DMS79 treated with DMSO at 0.1 percent for 48 hours (cell line): ENCODE measurements around the gene ARHGEF2.

ENCODE experiments used
- DNase-seq: peaks from one replicate; lab custom pipeline; 2025; lab: John Stamatoyannopoulos, UW

ARHGEF2 gene

DNA sequence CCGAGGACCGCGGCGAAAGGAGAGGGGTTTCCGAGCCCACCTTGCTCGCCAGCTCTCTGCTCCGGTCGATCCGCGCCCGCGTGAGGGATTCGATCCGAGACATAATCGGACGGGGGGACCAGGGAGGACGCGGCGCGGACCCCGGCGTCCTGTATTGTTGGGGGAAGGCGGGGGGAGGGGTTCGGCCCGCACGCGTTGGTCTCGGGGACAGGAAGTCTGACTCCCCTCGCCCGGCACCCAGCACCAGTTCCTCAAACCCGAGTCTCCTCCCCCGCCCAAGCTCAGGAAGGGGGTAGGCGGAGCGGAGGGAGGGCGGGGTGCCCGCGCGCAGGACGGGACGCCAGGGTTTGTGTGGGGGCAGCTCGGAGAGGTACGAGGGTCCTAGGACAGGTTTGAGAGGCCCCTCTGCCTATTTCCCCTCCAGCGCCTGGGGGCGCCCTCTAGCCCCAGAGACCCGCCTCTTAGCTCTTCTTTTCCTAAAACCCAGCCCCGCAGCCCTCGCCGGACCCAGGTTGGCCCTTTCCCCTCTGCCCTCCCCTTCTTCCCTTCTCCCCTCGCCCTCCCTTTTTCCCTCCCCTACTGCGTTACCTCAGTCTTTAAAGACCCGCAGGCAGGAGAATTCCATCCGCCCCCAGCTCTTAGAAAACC is at the start of gene ARHGEF2:
ARHGEF2 (minus strand) TSS at position 223 of the 648 bp plus-strand sequence; CDS start at position 103, 120 bp downstream.
- peak; percentile 44 for DNase-seq

- no peak for DNase-seq
Measured at GRCh38 chr1:156026588-156026987, 48.2 kb upstream of the ARHGEF2 start.

GRCh38 chr1:156025876-156026275 is 47.5 kb upstream of the ARHGEF2 start:
- DNase-seq, result no peak

- no peak for DNase-seq
Measured at GRCh38 chr1:156024801-156025200, 46.5 kb upstream of the ARHGEF2 start.

GRCh38 chr1:156021954-156022353 is 43.6 kb upstream of the ARHGEF2 start:
- DNase-seq, result no peak

DNA sequence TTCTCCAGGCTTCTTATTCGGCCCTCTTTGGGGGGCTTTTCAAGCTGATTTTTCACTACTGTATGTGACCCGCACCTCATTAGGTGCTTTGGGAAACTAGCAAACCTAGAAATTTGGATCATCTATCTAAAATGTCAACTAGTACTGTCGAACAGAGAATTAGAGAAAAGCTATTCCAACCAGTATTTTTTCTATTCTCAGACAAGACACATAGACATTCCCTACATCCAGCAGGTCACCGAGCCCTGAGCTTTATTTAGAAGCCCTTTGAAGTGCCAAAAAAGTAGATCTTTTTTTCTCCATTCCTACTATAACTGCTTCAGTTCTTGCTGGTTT is 42.7 kb upstream of the ARHGEF2 start:
- DNase-seq, result no peak

GRCh38 chr1:156020293-156021092 is 42.1 kb upstream of the ARHGEF2 start, which contains the start of gene SSR2:
Gene SSR2, minus strand, starts transcription at chr1:156020951. Its CDS starts 784 bp downstream, at chr1:156020167.
- DNase-seq, result peak; percentile 93

- DNase-seq, result no peak
Measured at GRCh38 chr1:156019946-156020292, 41.6 kb upstream of the ARHGEF2 start.

DNA sequence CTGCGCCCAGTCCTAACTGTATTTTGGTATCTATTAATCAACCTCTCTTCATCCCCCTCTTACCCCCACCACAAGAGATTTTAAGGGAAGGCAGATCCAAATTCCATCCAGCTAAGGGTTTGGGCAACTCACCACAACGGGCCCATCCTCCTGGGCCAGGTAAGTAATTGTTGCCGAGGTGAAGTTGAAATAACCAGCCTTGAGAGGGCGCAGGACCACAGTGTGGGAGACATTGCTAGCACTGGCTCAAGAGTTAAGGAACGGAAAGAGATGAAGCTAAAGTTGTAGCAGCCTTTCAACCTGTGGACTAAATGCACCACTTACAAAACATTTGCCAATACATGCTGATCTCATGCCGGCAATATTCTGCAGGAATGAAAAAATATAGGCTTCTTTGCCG is 36.5 kb upstream of the ARHGEF2 start:
- no peak for DNase-seq

DNA sequence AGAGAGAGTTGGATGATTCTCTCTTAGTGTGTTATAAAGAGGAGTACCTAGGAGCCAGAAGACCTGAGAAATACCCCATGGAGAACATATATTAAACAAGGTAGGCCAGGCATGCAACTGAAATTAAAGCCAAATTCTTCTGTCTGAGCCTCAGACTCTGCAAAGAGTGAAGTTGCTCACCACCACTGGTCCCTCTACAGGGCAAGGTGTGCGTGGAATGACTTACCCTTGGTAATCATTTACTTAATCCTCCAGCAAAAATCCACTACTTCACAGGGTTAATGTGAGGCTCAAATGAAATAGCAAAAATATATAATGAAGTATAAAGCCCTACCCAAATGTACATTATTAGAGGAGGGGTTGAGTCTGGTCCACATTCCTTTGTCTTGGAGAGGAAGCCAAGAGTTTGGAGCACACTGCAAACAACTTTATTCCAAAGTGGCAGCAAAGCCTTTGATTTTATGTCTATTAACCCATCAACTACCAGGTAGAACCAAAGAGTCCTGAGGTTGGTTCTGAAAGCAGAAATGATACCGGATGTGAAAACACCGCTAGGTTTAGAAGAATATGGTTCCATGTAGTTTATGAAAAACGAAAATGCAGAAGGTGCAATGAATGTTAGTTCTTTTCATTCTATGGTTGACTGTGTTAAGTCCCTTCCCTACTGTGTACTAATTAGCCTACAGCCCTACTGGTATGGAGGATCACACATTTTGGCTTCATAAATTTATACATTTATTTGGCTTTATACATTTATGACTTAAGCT is 33.9 kb upstream of the ARHGEF2 start:
- DNase-seq, result no peak

GRCh38 chr1:156009404-156009803 is 31.1 kb upstream of the ARHGEF2 start:
- no peak for DNase-seq

GRCh38 chr1:156006666-156007376 is 28.5 kb upstream of the ARHGEF2 start:
- DNase-seq, result no peak

- DNase-seq, result no peak
Measured at GRCh38 chr1:156004843-156005584, 26.7 kb upstream of the ARHGEF2 start.

DNA sequence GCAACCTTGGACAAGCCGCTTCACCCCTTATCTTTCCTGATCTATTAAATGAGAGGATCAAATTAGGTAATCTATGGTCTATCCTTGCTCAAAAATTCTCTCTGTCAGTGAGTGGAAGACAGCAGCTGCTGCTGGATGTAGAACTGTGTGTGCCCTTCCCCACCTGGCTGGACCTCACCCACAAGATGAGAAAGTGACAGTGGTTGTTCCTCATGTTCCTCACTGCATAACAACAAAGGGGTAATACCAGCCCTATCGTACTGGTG is 25.5 kb upstream of the ARHGEF2 start:
- no peak for DNase-seq

DNA sequence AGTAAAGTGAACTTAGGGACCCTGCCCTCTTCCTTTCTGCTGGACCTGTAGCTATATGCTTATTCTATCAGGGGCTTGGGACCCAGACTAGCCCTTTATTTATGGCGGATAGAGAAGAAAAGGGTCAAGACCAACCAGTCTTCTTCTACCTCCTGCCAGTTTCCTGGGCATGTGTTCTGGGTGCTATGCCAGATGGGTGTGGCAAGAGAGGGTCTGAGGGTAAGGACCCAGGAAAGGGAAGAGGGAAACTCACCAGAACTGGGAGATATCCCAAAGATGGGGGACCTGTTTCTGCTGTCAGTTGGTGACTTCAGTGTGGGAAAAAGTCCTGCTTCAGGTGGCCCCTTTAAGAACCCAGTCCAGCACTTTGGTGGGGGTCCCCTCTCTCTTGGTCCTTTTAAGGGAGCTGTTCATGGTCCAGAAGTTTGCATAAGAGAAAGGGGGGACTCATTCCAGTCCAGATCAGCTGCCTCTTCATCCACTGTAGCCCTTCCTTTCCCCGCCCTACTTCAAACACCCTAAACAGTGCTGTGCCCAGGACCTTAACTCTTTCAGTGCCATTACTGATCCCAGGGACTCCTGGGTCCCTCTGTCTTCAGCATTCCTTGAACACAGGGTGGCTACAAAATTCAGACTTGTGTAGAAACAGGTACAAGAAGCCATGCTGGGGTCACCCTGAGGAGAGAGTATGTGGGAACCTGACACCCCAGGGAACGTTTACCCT is 24.0 kb upstream of the ARHGEF2 start:
- no peak for DNase-seq

- no peak for DNase-seq
Measured at GRCh38 chr1:156001662-156002171, 23.4 kb upstream of the ARHGEF2 start.

- DNase-seq, result no peak
Measured at GRCh38 chr1:156001021-156001661, 22.8 kb upstream of the ARHGEF2 start.

GRCh38 chr1:155999964-156000363 is 21.6 kb upstream of the ARHGEF2 start:
- DNase-seq, result no peak

GRCh38 chr1:155996166-155996565 is 17.8 kb upstream of the ARHGEF2 start:
- DNase-seq, result no peak

- DNase-seq, result no peak
Measured at GRCh38 chr1:155993595-155993994, 15.2 kb upstream of the ARHGEF2 start.
